T1000 (cell line): ENCODE measurements around the gene AMFR.

Experiments
- DNase-seq: peaks from one replicate; lab custom pipeline; 2025; ENCODE audit warnings: mixed read lengths; lab: John Stamatoyannopoulos, UW

Gene AMFR

GRCh38 chr16:56362706-56363105 is 62.6 kb downstream of the AMFR start:
- DNase-seq, result no peak

GRCh38 chr16:56362057-56362655 is 63.2 kb downstream of the AMFR start:
- DNase-seq, result no peak

- no peak for DNase-seq
These were observed 65.0 kb downstream of the AMFR start for GRCh38 chr16:56360117-56361008.

GRCh38 chr16:56357765-56358322 is 67.5 kb downstream of the AMFR start:
- DNase-seq, result no peak

GRCh38 chr16:56357241-56357764 is 68.0 kb downstream of the AMFR start:
- no peak for DNase-seq

GRCh38 chr16:56356276-56357240 is 68.8 kb downstream of the AMFR start:
- no peak for DNase-seq

- DNase-seq, result no peak
These were observed 69.5 kb downstream of the AMFR start for GRCh38 chr16:56355786-56356275.

GRCh38 chr16:56355221-56355620 is 70.1 kb downstream of the AMFR start:
- no peak for DNase-seq

GRCh38 chr16:56354746-56355145 is 70.6 kb downstream of the AMFR start:
- DNase-seq, result no peak

GRCh38 chr16:56354016-56354415 is 71.3 kb downstream of the AMFR start:
- no peak for DNase-seq

- no peak for DNase-seq
These were observed 72.1 kb downstream of the AMFR start for GRCh38 chr16:56353054-56353921.

- no peak for DNase-seq
These were observed 72.8 kb downstream of the AMFR start for GRCh38 chr16:56352351-56353053.

- DNase-seq, result no peak
These were observed 73.9 kb downstream of the AMFR start for GRCh38 chr16:56351481-56351880.

- DNase-seq, result no peak
These were observed 74.6 kb downstream of the AMFR start for GRCh38 chr16:56350491-56351405.

GRCh38 chr16:56349711-56350161 is 75.6 kb downstream of the AMFR start:
- DNase-seq, result no peak

- no peak for DNase-seq
These were observed 76.3 kb downstream of the AMFR start for GRCh38 chr16:56349086-56349415.

GRCh38 chr16:56348168-56349085 is 76.9 kb downstream of the AMFR start:
- DNase-seq, result no peak

- no peak for DNase-seq
These were observed 77.7 kb downstream of the AMFR start for GRCh38 chr16:56347670-56348069.
